ENCODE data around the gene PCDHGA11.
"Not testable (repeated sequence)": the region's sequence is repeated elsewhere in the genome, so short reads cannot be mapped to it uniquely, and the experiment has no call there.

The PCDHGA11 gene

GRCh38 chr5:141432726-141433125, 11.9 kb downstream of the PCDHGA11 start:
- DNase-seq = not testable (repeated sequence)

- no peak for DNase-seq
Observed at GRCh38 chr5:141434006-141434405, 13.2 kb downstream of the PCDHGA11 start.

GRCh38 chr5:141437221-141437620, 16.4 kb downstream of the PCDHGA11 start:
- peak; percentile 41 for DNase-seq

- DNase-seq = peak; percentile 48
Observed at GRCh38 chr5:141439411-141440141, 18.7 kb downstream of the PCDHGA11 start.

GRCh38 chr5:141440341-141440740, 19.5 kb downstream of the PCDHGA11 start:
- DNase-seq = no peak

- DNase-seq = no peak
Observed at GRCh38 chr5:141441571-141442170, 20.8 kb downstream of the PCDHGA11 start.

- DNase-seq = peak; percentile 37
Observed at GRCh38 chr5:141465351-141465750, 44.5 kb downstream of the PCDHGA11 start.
